ENCODE results near the gene STYXL2. TPM values are rescaled to one million over a fixed set of nuclear protein-coding genes. Genes with fewer than 3 reads are reported as not detected.

Gene STYXL2
- total RNA-seq, 1 experiment from 2014 or later, result not detected

DNA sequence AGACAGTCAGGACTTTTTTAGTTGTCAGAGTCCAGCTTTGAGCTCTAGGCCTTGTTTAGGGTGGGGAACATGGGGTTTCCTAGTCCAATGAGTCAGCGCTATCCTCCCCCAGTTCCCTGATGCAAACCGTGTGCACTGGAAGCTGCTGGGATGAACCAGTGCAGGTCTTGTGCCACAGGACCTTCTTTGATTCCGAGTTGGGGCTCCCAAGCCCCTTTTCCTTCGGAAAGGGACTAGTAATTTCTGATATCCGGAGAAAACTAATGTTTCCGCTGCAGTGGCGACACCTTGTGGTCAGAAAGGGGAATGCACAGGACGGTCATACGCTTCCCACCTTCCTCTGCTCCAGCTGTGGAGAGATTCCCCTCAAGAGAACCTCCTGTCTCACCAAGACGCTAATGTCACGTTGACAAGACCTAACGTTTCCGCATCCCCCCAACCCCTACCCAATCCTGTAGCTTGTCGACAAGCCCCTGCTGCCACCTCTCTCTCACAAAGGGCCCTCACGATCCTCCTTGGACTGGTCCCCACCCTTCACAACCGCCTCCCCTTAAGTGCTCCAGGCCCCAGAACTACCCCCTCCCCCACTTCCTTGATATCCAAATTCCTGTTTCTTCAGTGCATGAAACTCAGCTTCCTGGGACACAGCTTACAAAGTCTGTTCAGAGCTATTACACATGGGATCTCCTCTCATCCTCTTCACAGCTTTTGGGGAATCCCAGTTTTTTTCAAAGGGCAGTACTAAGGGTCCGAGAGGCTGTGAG lies 34.6 kb upstream of the STYXL2 start:
- peak overlapping the region; percentile 49 for H3K4me2 ChIP-seq (ENCODE audit: low read depth, low read length, poor library complexity, severe bottlenecking)
- H3K9ac ChIP-seq (ENCODE audit: low read length), result peak overlapping the region; percentile 27; the same call in 1 of the 2 replicates
- no peaks in the 10 kb centered on the region for H3K36me3 ChIP-seq (ENCODE audit: insufficient read depth, low read length)
- peak overlapping the region; percentile 94 for H2AFZ ChIP-seq (ENCODE audit: low read length)
- H3K9me3 ChIP-seq (ENCODE audit: low read length), result no peaks in the 10 kb centered on the region
- no peaks in the 10 kb centered on the region for H3K27me3 ChIP-seq (ENCODE audit: low read length)
- no peak overlapping the region for H3K27ac ChIP-seq (ENCODE audit: low read length)
- DNase-seq, result peak; percentile 89
- H3K4me3 ChIP-seq (ENCODE audit: low read length), result no peak overlapping the region
- peaks cover 18% of the 10 kb centered on the region for H3K4me1 ChIP-seq (ENCODE audit: low read length)
- H3K79me2 ChIP-seq (ENCODE audit: low read length), result no peaks in the 10 kb centered on the region
- H3K9me2 ChIP-seq (replicated peaks; ENCODE audit: insufficient read depth, low read length), result no peaks in the 10 kb centered on the region
- H4K20me1 ChIP-seq (ENCODE audit: insufficient read depth, low read depth, low read length), result no peaks in the 10 kb centered on the region

DNA sequence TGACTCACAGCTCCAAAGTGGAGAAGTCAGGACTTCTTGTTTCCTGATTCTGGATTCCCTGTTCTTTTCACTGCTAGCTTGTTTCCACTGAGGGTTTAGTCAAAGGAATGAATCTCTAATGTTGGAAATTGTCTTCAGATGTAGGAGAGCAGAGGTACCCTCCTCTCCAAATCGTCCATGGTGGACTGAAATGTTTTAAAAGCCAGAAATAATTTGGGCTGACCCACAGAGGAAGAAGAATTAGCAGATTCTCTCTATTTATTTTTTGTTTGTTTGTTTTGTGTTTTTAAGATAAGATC lies 34.1 kb upstream of the STYXL2 start:
- H3K4me2 ChIP-seq (ENCODE audit: low read depth, low read length, poor library complexity, severe bottlenecking), result no peak overlapping the region
- DNase-seq, result no peak
- peaks cover 18% of the 10 kb centered on the region for H3K4me1 ChIP-seq (ENCODE audit: low read length)
- H3K9ac ChIP-seq (ENCODE audit: low read length), result no peak overlapping the region
- no peak overlapping the region for H3K27ac ChIP-seq (ENCODE audit: low read length)
- H3K4me3 ChIP-seq (ENCODE audit: low read length), result no peak overlapping the region
- no peaks in the 10 kb centered on the region for H3K27me3 ChIP-seq (ENCODE audit: low read length)
- H3K36me3 ChIP-seq (ENCODE audit: insufficient read depth, low read length), result no peaks in the 10 kb centered on the region
- H2AFZ ChIP-seq (ENCODE audit: low read length), result no peak overlapping the region
- no peaks in the 10 kb centered on the region for H3K9me2 ChIP-seq (replicated peaks; ENCODE audit: insufficient read depth, low read length)
- H3K79me2 ChIP-seq (ENCODE audit: low read length), result no peaks in the 10 kb centered on the region
- no peaks in the 10 kb centered on the region for H4K20me1 ChIP-seq (ENCODE audit: insufficient read depth, low read depth, low read length)
- H3K9me3 ChIP-seq (ENCODE audit: low read length), result no peaks in the 10 kb centered on the region

DNA sequence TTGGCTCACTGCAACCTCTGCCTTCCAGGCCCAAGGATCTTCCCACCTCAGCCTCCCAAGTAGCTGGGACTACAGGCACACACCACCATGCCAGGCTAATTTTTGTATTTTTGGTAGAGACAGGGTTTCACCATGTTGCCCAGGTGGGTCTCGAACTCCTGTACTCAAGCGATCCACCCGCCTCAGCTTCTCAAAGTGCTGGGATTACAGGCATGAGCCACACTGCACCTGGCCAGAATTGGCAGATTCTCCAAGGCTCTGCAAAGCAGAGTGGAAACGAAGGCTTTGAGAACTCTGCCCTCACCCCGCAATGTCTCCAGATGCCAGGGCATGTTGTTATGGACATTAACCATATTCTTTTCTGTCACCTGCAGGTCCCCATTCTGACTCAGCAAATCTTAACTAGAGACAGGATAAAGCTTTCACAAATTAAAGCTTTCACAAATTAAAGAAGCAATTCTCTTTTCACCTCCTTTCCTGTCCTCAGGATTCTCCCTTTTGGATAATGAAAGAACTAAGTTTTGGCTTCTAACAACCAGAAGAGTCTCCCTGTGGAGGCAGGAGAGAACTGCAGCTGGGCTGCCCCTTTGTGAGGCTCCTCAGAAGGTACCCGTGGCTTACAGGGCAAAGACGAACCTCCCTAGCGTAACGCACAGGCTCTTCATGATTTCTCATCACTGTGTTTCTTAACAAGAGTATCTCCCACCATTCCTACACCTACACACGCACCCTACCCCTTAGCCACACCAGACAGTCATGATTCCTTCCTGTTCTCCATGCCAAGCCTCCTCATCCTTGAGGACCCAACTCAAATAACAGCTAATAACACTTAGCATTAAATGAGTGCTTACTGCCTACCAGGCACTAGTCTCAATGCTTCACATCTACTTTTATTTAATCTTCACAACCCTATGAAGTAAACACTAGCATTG lies 33.5 kb upstream of the STYXL2 start:
- Histone ChIP-seq H3K4me3 (ENCODE audit: low read length) (no peak overlapping the region), H3K4me2 (ENCODE audit: low read depth, low read length, poor library complexity, severe bottlenecking) (no peak overlapping the region), H3K9me2 (replicated peaks; ENCODE audit: insufficient read depth, low read length) (no peaks in the 10 kb centered on the region), H3K27me3 (ENCODE audit: low read length) (no peaks in the 10 kb centered on the region), H3K36me3 (ENCODE audit: insufficient read depth, low read length) (no peaks in the 10 kb centered on the region), H3K79me2 (ENCODE audit: low read length) (no peaks in the 10 kb centered on the region), H3K27ac (ENCODE audit: low read length) (no peak overlapping the region), H4K20me1 (ENCODE audit: insufficient read depth, low read depth, low read length) (no peaks in the 10 kb centered on the region), H3K9ac (ENCODE audit: low read length) (no peak overlapping the region), H3K4me1 (ENCODE audit: low read length) (peaks cover 18% of the 10 kb centered on the region), H3K9me3 (ENCODE audit: low read length) (no peaks in the 10 kb centered on the region), H2AFZ (ENCODE audit: low read length) (peak overlapping the region; percentile 36; the same call in 1 of the 2 replicates)
- peak; percentile 62 for DNase-seq

DNA sequence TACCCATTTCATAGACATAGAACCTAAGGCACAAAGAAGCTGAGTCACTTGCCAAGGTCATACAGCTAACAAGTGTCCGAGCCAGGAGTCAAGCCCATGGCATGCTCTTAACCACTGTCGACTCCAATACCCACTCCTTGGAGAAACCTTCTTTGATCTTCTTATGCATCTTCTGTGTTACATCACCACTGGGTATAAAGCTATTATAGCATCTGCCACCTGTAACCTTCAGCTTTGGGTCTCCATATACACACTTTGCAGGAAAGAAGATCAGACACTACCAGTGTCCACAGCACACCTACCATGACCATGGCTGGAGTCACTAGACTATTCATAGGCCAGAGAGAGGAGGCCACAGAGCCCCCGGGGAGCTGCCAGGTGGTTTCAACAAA lies 32.8 kb upstream of the STYXL2 start:
- Histone ChIP-seq H3K36me3 (ENCODE audit: insufficient read depth, low read length) (no peaks in the 10 kb centered on the region), H3K9ac (ENCODE audit: low read length) (no peak overlapping the region), H3K9me2 (replicated peaks; ENCODE audit: insufficient read depth, low read length) (no peaks in the 10 kb centered on the region), H4K20me1 (ENCODE audit: insufficient read depth, low read depth, low read length) (no peaks in the 10 kb centered on the region), H3K9me3 (ENCODE audit: low read length) (no peaks in the 10 kb centered on the region), H2AFZ (ENCODE audit: low read length) (no peak overlapping the region), H3K27ac (ENCODE audit: low read length) (no peak overlapping the region), H3K79me2 (ENCODE audit: low read length) (no peaks in the 10 kb centered on the region), H3K27me3 (ENCODE audit: low read length) (no peaks in the 10 kb centered on the region), H3K4me3 (ENCODE audit: low read length) (no peak overlapping the region), H3K4me2 (ENCODE audit: low read depth, low read length, poor library complexity, severe bottlenecking) (no peak overlapping the region), H3K4me1 (ENCODE audit: low read length) (peaks cover 18% of the 10 kb centered on the region)
- DNase-seq, result no peak

DNA sequence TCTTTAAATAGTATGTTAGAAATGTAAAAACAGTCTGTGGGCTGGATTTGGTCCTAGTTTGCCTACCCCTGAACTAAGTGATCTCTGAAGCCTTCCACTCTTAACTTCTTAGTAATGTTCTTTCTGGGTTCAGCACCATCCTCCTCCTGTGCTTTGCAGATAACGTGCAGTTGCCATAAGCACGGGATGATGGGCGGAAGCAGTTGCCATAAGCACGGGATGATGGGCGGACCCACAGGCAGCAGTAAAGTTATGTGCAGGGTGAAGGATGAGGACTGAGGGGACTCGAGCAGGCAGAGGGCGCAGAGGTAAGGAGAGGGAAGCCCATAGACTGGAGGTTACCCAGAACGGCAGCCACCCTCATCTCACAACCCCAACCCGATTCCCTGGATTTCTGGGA lies 29.3 kb upstream of the STYXL2 start:
- Histone ChIP-seq H3K36me3 (ENCODE audit: insufficient read depth, low read length) (no peaks in the 10 kb centered on the region), H3K9me3 (ENCODE audit: low read length) (no peaks in the 10 kb centered on the region), H3K4me2 (ENCODE audit: low read depth, low read length, poor library complexity, severe bottlenecking) (no peak overlapping the region), H4K20me1 (ENCODE audit: insufficient read depth, low read depth, low read length) (no peaks in the 10 kb centered on the region), H2AFZ (ENCODE audit: low read length) (no peak overlapping the region), H3K9ac (ENCODE audit: low read length) (no peak overlapping the region), H3K27me3 (ENCODE audit: low read length) (no peaks in the 10 kb centered on the region), H3K4me1 (ENCODE audit: low read length) (peaks cover 8% of the 10 kb centered on the region; the same call in 1 of the 2 replicates), H3K27ac (ENCODE audit: low read length) (no peak overlapping the region), H3K9me2 (replicated peaks; ENCODE audit: insufficient read depth, low read length) (no peaks in the 10 kb centered on the region), H3K79me2 (ENCODE audit: low read length) (no peaks in the 10 kb centered on the region), H3K4me3 (ENCODE audit: low read length) (no peak overlapping the region)
- no peak for DNase-seq

DNA sequence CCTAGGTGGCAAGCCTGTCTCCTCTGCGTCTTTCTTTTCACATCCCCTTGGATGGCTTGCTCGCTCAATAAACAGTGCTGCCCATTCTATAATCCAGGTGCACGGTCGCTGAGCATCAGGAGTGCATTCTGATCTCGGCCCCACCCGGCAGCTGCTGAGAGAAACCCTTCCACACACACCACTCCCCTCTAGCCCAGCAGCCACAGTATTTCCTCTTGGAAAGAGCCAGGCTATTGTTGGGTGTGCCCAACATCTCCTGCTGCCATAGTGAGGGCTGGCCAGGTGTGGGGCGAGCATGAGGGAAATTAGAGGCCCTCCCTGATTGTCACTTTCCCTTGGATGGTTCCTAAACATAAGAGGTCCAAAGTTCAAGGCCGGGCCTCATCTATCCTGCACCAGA lies 28.4 kb upstream of the STYXL2 start:
- Histone ChIP-seq H3K9me3 (ENCODE audit: low read length) (no peaks in the 10 kb centered on the region), H3K27me3 (ENCODE audit: low read length) (no peaks in the 10 kb centered on the region), H3K4me2 (ENCODE audit: low read depth, low read length, poor library complexity, severe bottlenecking) (no peak overlapping the region), H3K9me2 (replicated peaks; ENCODE audit: insufficient read depth, low read length) (no peaks in the 10 kb centered on the region), H3K9ac (ENCODE audit: low read length) (no peak overlapping the region), H3K4me3 (ENCODE audit: low read length) (no peak overlapping the region), H2AFZ (ENCODE audit: low read length) (no peak overlapping the region), H3K79me2 (ENCODE audit: low read length) (no peaks in the 10 kb centered on the region), H3K4me1 (ENCODE audit: low read length) (peaks cover 6% of the 10 kb centered on the region; the same call in 1 of the 2 replicates), H4K20me1 (ENCODE audit: insufficient read depth, low read depth, low read length) (no peaks in the 10 kb centered on the region), H3K27ac (ENCODE audit: low read length) (no peak overlapping the region), H3K36me3 (ENCODE audit: insufficient read depth, low read length) (no peaks in the 10 kb centered on the region)
- no peak for DNase-seq

DNA sequence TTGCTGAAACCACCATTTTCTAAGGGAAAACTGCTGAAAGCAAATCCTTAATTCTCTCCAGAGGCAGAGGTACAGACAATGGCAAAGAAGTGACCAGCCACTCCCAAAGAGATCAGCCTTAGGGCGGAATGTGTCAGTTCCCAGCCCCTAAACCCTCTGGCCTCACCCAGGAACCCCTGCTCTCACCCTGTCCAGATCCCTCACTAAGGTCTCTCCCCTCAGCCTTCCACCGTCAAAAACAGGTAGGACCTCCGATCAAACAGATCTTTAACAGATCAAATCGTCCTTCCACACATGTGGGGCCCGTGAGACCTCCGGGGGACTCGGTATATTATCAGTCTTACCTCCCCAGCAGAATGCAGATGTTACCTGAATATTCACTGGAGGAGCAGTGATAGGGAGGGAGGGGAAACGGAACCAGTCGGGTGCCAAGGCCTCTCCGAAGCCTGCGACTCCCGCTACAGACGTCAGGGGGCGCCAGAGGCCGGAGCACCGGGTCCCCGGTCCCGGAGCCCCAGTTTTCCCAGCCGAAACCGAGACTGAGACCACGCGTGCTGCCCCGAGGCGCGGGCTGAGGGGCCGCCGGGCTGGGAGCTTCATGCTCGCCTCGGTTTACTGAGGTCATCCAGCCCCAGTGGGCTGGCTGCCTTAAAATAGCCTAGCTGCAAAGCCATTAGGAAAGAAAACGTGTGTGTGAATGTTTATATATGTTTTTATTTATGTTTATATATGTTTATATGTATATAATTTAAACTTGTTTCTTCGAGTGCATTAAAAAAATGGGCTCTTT lies 27.3 kb upstream of the STYXL2 start:
- H3K9ac ChIP-seq (ENCODE audit: low read length), result peak overlapping the region; percentile 55; the same call in 1 of the 2 replicates

More for the DNA sequence above, 27.3 kb upstream of the STYXL2 start:
- Histone ChIP-seq H3K36me3 (ENCODE audit: insufficient read depth, low read length) (no peaks in the 10 kb centered on the region), H3K4me1 (ENCODE audit: low read length) (peaks cover 4% of the 10 kb centered on the region; the same call in 1 of the 2 replicates), H3K27ac (ENCODE audit: low read length) (no peak overlapping the region), H3K4me3 (ENCODE audit: low read length) (no peak overlapping the region; the same call in 1 of the 2 replicates), H3K27me3 (ENCODE audit: low read length) (no peaks in the 10 kb centered on the region), H4K20me1 (ENCODE audit: insufficient read depth, low read depth, low read length) (no peaks in the 10 kb centered on the region), H3K4me2 (ENCODE audit: low read depth, low read length, poor library complexity, severe bottlenecking) (peak overlapping the region; percentile 68), H3K79me2 (ENCODE audit: low read length) (no peaks in the 10 kb centered on the region), H3K9me2 (replicated peaks; ENCODE audit: insufficient read depth, low read length) (no peaks in the 10 kb centered on the region), H3K9me3 (ENCODE audit: low read length) (no peaks in the 10 kb centered on the region), H2AFZ (ENCODE audit: low read length) (peak overlapping the region; percentile 44; the same call in 1 of the 2 replicates)
- DNase-seq, result peak; percentile 90

Data from Karpas-422 (cell line).